Skeletal muscle satellite cell (primary cell): ENCODE measurements around the gene BOLA2B.
"Not testable (repeated sequence)": the region's sequence is repeated elsewhere in the genome, so short reads cannot be mapped to it uniquely, and the experiment has no call there.

ENCODE experiments used
- H3K27me3 ChIP-seq: 2 replicates; pipeline ENCODE4 v1.7.0; 2013; ENCODE audit warnings: low read length; ENCODE audit not compliant: control insufficient read depth, insufficient read depth
- H3K36me3 ChIP-seq: 2 replicates; pipeline ENCODE4 v1.7.0; 2013; ENCODE audit warnings: mild to moderate bottlenecking, control low read depth, low read length; ENCODE audit not compliant: insufficient read depth
- H3K4me1 ChIP-seq: 2 replicates; pipeline ENCODE4 v1.7.0; 2013; ENCODE audit warnings: low read length; ENCODE audit not compliant: control insufficient read depth, insufficient read depth
- H3K4me2 ChIP-seq: 2 replicates; pipeline ENCODE4 v1.7.0; 2013; ENCODE audit warnings: mild to moderate bottlenecking, low read length
- H3K4me3 ChIP-seq: 2 replicates; pipeline ENCODE4 v1.7.0; 2013; ENCODE audit warnings: low read length
- H3K9ac ChIP-seq: 2 replicates; pipeline ENCODE4 v1.7.0; 2013; ENCODE audit warnings: mild to moderate bottlenecking, low read depth, low read length, moderate library complexity
- H3K9me3 ChIP-seq: replicated peaks from 2 replicates; pipeline ENCODE4 v1.7.0; 2013; ENCODE audit warnings: mild to moderate bottlenecking, control low read depth, low read length

BOLA2B gene

GRCh38 chr16:30180741-30181140, 12.7 kb downstream of the BOLA2B start:
- H3K9me3 ChIP-seq = no peaks in the 10 kb centered on the region
- no peak overlapping the region for H3K4me3 ChIP-seq
- H3K36me3 ChIP-seq = no peaks in the 10 kb centered on the region
- H3K27me3 ChIP-seq = no peaks in the 10 kb centered on the region
- no peak overlapping the region for H3K4me2 ChIP-seq
- no peak overlapping the region for H3K9ac ChIP-seq
- peaks cover 15% of the 10 kb centered on the region for H3K4me1 ChIP-seq

DNA sequence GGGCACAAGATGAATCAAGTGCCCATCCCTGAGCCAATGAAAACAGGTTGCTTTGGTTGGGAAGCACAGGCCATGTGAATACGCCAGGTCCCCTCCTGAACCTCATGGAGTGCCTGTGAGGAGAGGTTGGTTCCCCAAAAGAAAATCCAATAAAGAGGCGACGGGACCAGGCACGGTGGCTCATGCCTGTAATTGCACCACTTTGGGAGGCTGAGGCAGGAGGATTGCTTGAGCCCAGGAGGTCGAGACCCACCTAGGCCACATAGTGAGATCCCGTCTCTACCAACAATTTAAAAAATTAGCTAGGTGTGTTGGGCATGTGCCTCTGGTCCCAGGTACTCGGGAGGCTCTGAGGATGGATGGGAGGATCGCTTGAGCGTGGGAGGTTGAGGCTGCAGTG, 13.5 kb downstream of the BOLA2B start:
- no peaks in the 10 kb centered on the region for H3K9me3 ChIP-seq
- no peak overlapping the region for H3K4me3 ChIP-seq
- H3K4me2 ChIP-seq = no peak overlapping the region
- H3K4me1 ChIP-seq = peaks cover 15% of the 10 kb centered on the region
- no peaks in the 10 kb centered on the region for H3K36me3 ChIP-seq
- H3K27me3 ChIP-seq = no peaks in the 10 kb centered on the region
- H3K9ac ChIP-seq = no peak overlapping the region

GRCh38 chr16:30179195-30179594, 14.3 kb downstream of the BOLA2B start:
- Histone ChIP-seq H3K36me3 (no peaks in the 10 kb centered on the region), H3K27me3 (no peaks in the 10 kb centered on the region), H3K9me3 (no peaks in the 10 kb centered on the region), H3K9ac (no peak overlapping the region), H3K4me2 (no peak overlapping the region), H3K4me3 (no peak overlapping the region), H3K4me1 (peaks cover 12% of the 10 kb centered on the region)

- not testable (repeated sequence) for H3K9ac ChIP-seq, H3K9me3 ChIP-seq, H3K4me3 ChIP-seq, H3K4me1 ChIP-seq, H3K36me3 ChIP-seq, H3K27me3 ChIP-seq, H3K4me2 ChIP-seq
Measured at GRCh38 chr16:30176876-30177275, 16.6 kb downstream of the BOLA2B start.

GRCh38 chr16:30173054-30173453, 20.4 kb downstream of the BOLA2B start:
- Histone ChIP-seq H3K27me3 (no peaks in the 10 kb centered on the region), H3K4me2 (no peak overlapping the region), H3K9ac (no peak overlapping the region), H3K9me3 (no peaks in the 10 kb centered on the region), H3K4me3 (no peak overlapping the region), H3K36me3 (no peaks in the 10 kb centered on the region), H3K4me1 (no peaks in the 10 kb centered on the region)

DNA sequence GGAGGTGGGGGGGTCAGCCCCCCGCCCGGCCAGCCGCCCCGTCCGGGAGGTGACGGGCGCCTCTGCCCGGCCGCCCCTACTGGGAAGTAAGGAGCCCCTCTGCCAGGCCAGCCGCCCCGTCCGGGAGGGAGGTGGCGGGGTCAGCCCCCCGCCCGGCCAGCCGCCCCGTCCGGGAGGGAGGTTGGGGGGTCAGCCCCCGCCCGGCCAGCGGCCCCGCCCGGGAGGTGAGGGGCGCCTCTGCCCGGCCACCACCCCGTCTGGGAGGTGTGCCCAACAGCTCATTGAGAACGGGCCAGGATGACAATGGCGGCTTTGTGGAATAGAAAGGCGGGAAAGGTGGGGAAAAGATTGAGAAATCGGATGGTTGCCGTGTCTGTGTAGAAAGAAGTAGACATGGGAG, 23.3 kb downstream of the BOLA2B start:
- not testable (repeated sequence) for H3K4me2 ChIP-seq, H3K27me3 ChIP-seq, H3K9me3 ChIP-seq, H3K4me1 ChIP-seq, H3K4me3 ChIP-seq, H3K9ac ChIP-seq, H3K36me3 ChIP-seq

DNA sequence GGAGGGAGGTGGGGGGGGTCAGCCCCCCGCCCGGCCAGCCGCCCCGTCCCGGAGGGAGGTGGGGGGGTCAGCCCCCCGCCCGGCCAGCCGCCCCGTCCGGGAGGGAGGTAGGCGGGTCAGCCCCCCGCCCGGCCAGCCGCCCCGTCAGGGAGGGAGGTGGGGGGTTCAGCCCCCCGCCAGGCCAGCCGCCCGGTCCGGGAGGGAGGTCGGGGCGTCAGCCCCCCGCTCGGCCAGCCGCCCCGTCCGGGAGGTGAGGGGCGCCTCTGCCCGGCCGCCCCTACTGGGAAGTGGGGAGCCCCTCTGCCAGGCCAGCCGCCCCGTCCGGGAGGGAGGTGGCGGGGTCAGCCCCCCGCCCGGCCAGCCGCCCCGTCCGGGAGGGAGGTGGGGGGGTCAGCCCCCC, 24.1 kb downstream of the BOLA2B start:
- not testable (repeated sequence) for H3K4me3 ChIP-seq, H3K4me2 ChIP-seq, H3K36me3 ChIP-seq, H3K9ac ChIP-seq, H3K4me1 ChIP-seq, H3K9me3 ChIP-seq, H3K27me3 ChIP-seq

- not testable (repeated sequence) for H3K27me3 ChIP-seq, H3K4me1 ChIP-seq, H3K4me3 ChIP-seq, H3K9ac ChIP-seq, H3K9me3 ChIP-seq, H3K4me2 ChIP-seq, H3K36me3 ChIP-seq
Measured at GRCh38 chr16:30168746-30169145, 24.7 kb downstream of the BOLA2B start.

GRCh38 chr16:30166202-30166902, 27.1 kb downstream of the BOLA2B start:
- Histone ChIP-seq H3K27me3 (peaks cover 4% of the 10 kb centered on the region), H3K9me3 (no peaks in the 10 kb centered on the region), H3K9ac (no peak overlapping the region), H3K36me3 (no peaks in the 10 kb centered on the region), H3K4me1 (no peaks in the 10 kb centered on the region), H3K4me3 (no peak overlapping the region), H3K4me2 (no peak overlapping the region)

GRCh38 chr16:30163538-30163937, 29.9 kb downstream of the BOLA2B start:
- Histone ChIP-seq H3K27me3 (peaks cover 4% of the 10 kb centered on the region), H3K4me2 (no peak overlapping the region), H3K4me1 (no peaks in the 10 kb centered on the region), H3K36me3 (no peaks in the 10 kb centered on the region), H3K9ac (no peak overlapping the region), H3K4me3 (no peak overlapping the region), H3K9me3 (no peaks in the 10 kb centered on the region)

- Histone ChIP-seq H3K36me3 (no peaks in the 10 kb centered on the region), H3K4me1 (no peaks in the 10 kb centered on the region), H3K4me3 (no peak overlapping the region), H3K27me3 (peaks cover 2% of the 10 kb centered on the region), H3K4me2 (no peak overlapping the region), H3K9ac (no peak overlapping the region), H3K9me3 (no peaks in the 10 kb centered on the region)
Measured at GRCh38 chr16:30157214-30157613, 36.3 kb downstream of the BOLA2B start.

- Histone ChIP-seq H3K9me3 (no peaks in the 10 kb centered on the region), H3K4me2 (no peak overlapping the region), H3K4me1 (no peaks in the 10 kb centered on the region), H3K9ac (no peak overlapping the region), H3K4me3 (no peak overlapping the region), H3K36me3 (no peaks in the 10 kb centered on the region), H3K27me3 (peaks cover 2% of the 10 kb centered on the region)
Measured at GRCh38 chr16:30155188-30155587, 38.3 kb downstream of the BOLA2B start.
